HEK293T (cell line): ENCODE results near the gene KCNJ16.

Experiments used
- BHLHE40 ChIP-seq: fragments of 450-650 bp; IDR thresholded peaks from 2 replicates; pipeline ENCODE4 v1.6.1; 2016; ENCODE audit warnings: mild to moderate bottlenecking, moderate library complexity, borderline replicate concordance
- ELF4 ChIP-seq: fragments of 450-650 bp; IDR thresholded peaks from 2 replicates; pipeline ENCODE4 v1.6.1; 2017; ENCODE audit warnings: antibody characterized with exemption
- FOXA1 ChIP-seq: fragments of 450-650 bp; IDR thresholded peaks from 2 replicates; pipeline ENCODE4 v1.6.1; 2016; ENCODE audit warnings: mild to moderate bottlenecking
- FOXM1 ChIP-seq: fragments of 450-650 bp; IDR thresholded peaks from 2 replicates; pipeline ENCODE4 v1.6.1; 2017; ENCODE audit warnings: mild to moderate bottlenecking, borderline replicate concordance
- HDGF ChIP-seq: fragments of 450-650 bp; IDR thresholded peaks from 2 replicates; pipeline ENCODE4 v1.6.1; 2017; ENCODE audit warnings: antibody characterized with exemption, borderline replicate concordance
- L3MBTL2 ChIP-seq: fragments of 450-650 bp; conservative IDR thresholded peaks from 2 replicates; pipeline ENCODE4 v1.6.1; 2016; ENCODE audit warnings: mild to moderate bottlenecking
- LEF1 ChIP-seq: fragments of 450-650 bp; IDR thresholded peaks from 2 replicates; pipeline ENCODE4 v1.6.1; 2017; ENCODE audit warnings: mild to moderate bottlenecking, borderline replicate concordance
- NFRKB ChIP-seq: fragments of 450-650 bp; IDR thresholded peaks from 2 replicates; pipeline ENCODE4 v1.6.1; 2016; ENCODE audit warnings: mild to moderate bottlenecking, moderate library complexity
- SP1 ChIP-seq: fragments of 450-650 bp; IDR thresholded peaks from 2 replicates; pipeline ENCODE4 v1.6.1; 2017
- SUZ12 ChIP-seq: fragments of 450-650 bp; IDR thresholded peaks from 2 replicates; pipeline ENCODE4 v1.6.1; 2016; ENCODE audit warnings: mild to moderate bottlenecking
- TARDBP ChIP-seq: fragments of 450-650 bp; IDR thresholded peaks from 2 replicates; pipeline ENCODE4 v1.6.1; 2016
- ZNF384 ChIP-seq: fragments of 450-650 bp; IDR thresholded peaks from 2 replicates; pipeline ENCODE4 v1.6.1; 2016
- TF ChIP-seq, protein P1 (sequence below): fragments of 450-650 bp; IDR thresholded peaks from 2 replicates; pipeline ENCODE4 v1.6.1; 2016

GRCh38 chr17:70158180-70158579 lies 83.2 kb downstream of the KCNJ16 start:
- TF ChIP-seq SP1 (no peak), BHLHE40 (no peak), SUZ12 (no peak), FOXA1 (no peak), ELF4 (no peak), L3MBTL2 (no peak), ZNF384 (no peak), LEF1 (no peak), FOXM1 (no peak), TARDBP (no peak), NFRKB (no peak), HDGF (no peak)
- TF ChIP-seq, protein P1, sequence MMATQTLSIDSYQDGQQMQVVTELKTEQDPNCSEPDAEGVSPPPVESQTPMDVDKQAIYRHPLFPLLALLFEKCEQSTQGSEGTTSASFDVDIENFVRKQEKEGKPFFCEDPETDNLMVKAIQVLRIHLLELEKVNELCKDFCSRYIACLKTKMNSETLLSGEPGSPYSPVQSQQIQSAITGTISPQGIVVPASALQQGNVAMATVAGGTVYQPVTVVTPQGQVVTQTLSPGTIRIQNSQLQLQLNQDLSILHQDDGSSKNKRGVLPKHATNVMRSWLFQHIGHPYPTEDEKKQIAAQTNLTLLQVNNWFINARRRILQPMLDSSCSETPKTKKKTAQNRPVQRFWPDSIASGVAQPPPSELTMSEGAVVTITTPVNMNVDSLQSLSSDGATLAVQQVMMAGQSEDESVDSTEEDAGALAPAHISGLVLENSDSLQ, result no peak
